ENCODE data around the gene ANXA7. TPM values are rescaled to one million over a fixed set of nuclear protein-coding genes. Genes with fewer than 3 reads are reported as not detected.
"Not testable (repeated sequence)": the region's sequence is repeated elsewhere in the genome, so short reads cannot be mapped to it uniquely, and the experiment has no call there.

ANXA7 gene
- polyA plus RNA-seq, 3 donors = 38.0 to 81.3 (median 63.2) TPM

DNA sequence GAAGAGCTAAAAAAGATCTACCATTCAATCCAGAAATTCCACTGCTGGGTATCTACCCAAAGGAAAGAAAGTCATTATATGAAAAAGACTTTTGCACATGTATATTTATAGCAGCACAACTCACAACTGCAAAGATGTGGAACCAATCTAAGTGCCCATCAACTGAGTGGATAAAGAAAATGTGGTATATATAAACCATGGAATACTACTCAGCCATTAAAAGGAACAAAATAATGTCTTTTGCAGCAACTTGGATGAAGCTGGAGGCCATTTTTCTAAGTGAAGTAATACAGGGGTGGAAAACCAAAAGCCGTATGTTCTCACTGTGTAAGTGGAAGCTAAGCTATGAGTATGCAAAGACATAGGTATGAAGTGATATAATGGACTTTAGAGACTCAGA, 3.0 kb downstream of the ANXA7 start:
- WGBS, 3 donors = 94 to 100% (median 100%) methylated on average over 1 of the region's 1 CpG
- H3K27ac ChIP-seq (ENCODE audit: low read depth, low read length) = no peak overlapping the region

- WGBS, 3 donors = 57 to 69% (median 68%) methylated on average over 4 of the region's 4 CpGs
- no peak overlapping the region for H3K27ac ChIP-seq (ENCODE audit: low read depth, low read length)
These were observed 4.8 kb downstream of the ANXA7 start for GRCh38 chr10:73408978-73409521.

DNA sequence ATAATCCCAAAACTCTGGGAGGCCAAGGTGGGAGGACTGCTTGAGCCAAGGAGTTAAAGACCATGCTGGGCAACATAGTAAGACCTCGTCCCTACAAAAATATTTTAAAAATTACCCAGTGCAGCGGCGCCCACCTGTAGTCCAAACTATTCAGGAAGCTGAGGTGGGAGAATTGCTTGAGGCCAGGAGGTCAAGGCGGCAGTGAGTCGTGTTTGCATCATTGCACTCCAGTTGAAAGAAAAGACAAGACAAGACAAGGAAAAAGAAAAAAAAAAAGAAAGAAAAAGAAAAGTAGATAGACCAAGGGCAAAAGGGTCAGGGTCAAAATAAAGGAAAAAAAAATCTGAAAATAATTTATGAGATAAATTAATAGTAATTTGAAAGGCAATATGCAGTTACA, 5.8 kb downstream of the ANXA7 start:
- 89 to 94% (median 93%) methylated on average over 5 of the region's 5 CpGs for WGBS, 3 donors
- H3K27ac ChIP-seq (ENCODE audit: low read depth, low read length) = no peak overlapping the region

DNA sequence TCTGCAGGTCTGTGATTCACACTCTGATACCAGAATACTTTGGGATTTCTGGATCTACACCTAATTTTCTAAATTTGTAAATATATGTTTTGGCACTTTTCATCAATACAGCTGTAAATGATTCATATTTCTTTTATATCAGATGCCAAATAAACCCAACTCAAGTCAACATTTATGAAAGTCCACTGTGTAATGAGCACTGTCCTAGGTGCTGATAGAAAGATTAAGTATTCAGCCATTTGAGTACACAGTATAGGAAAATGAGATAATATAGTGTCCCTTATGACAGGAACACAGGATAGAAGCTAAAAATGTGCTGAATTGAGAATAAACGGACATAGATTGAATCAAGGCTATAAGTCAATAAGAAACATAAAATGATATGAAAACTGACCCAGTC, 6.4 kb downstream of the ANXA7 start:
- H3K27ac ChIP-seq (ENCODE audit: low read depth, low read length) = no peak overlapping the region
- 73 to 88% (median 77%) methylated on average over 1 of the region's 1 CpG for WGBS, 3 donors

DNA sequence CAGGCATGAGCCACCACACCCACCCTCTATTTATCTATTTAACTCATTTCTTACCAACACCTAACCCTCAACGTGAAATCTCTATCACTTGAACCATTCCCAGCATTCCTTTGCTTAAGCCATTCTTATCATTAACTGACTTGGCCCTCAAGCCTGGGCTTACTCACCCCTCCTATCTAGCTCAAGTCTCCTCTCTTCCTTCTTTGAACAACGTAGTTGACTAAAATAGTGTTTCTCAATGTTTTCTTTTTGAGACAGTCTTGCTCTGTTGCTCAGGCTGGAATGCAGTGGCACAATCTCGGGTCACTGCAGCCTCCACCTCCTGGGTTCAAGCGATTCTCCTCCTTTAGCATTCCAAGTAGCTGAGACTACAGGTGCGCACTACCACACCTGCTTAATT, 7.0 kb downstream of the ANXA7 start:
- WGBS, 3 donors = 77 to 86% (median 83%) methylated on average over 5 of the region's 5 CpGs
- no peak overlapping the region for H3K27ac ChIP-seq (ENCODE audit: low read depth, low read length)

DNA sequence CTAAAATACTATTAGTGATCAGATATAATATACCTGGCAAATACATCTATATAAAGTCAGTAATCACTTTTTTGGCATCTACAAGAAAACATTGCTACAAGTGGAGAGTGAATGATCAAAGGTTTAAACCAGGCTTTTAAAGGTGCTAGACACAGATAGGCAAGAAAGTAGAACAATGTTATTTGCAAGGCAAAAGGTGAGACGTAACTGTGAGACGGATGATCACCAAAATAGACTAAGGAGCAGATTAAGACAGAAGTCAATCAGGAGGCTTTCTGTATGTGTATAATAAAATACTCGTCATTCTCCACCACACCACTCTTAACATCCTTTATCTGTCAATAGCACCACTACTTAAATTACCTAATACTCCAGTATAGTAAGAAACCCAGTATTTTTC, 8.3 kb downstream of the ANXA7 start:
- H3K27ac ChIP-seq (ENCODE audit: low read depth, low read length) = no peak overlapping the region
- 88 to 96% (median 96%) methylated on average over 3 of the region's 3 CpGs for WGBS, 3 donors

DNA sequence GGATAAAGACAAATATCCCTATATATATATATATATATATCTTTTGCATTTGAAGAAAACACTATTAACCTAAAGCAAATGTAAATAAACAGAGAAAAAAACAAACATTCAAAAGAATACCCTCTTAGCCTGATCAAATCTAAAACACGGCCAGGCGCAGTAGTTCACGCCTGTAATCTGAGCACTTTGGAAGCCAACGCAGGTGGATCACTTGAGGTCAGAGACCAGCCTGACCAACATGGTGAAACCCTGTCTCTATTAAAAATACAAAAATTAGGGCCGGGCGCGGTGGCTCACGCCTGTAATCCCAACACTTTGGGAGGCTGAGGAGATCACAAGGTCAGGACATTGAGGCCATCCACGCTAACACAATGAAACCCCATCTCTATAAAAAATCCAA, 9.2 kb downstream of the ANXA7 start:
- no peak overlapping the region for H3K27ac ChIP-seq (ENCODE audit: low read depth, low read length)
- WGBS, 3 donors = 87 to 96% (median 92%) methylated on average over 9 of the region's 9 CpGs

GRCh38 chr10:73401636-73402035, 12.2 kb downstream of the ANXA7 start:
- WGBS, 3 donors = 95 to 97% (median 95%) methylated on average over 6 of the region's 6 CpGs

GRCh38 chr10:73399063-73399462, 14.8 kb downstream of the ANXA7 start:
- 71 to 77% (median 73%) methylated on average over 4 of the region's 4 CpGs for WGBS, 3 donors

More at GRCh38 chr10:73401636-73402035, 12.2 kb downstream of the ANXA7 start:
- H3K27ac ChIP-seq (ENCODE audit: low read depth, low read length) = no peak overlapping the region

GRCh38 chr10:73398024-73398423, 15.8 kb downstream of the ANXA7 start:
- 95 to 96% (median 96%) methylated on average over 6 of the region's 6 CpGs for WGBS, 3 donors
- H3K27ac ChIP-seq (ENCODE audit: low read depth, low read length) = no peak overlapping the region

More at GRCh38 chr10:73399063-73399462, 14.8 kb downstream of the ANXA7 start:
- no peak overlapping the region for H3K27ac ChIP-seq (ENCODE audit: low read depth, low read length)

DNA sequence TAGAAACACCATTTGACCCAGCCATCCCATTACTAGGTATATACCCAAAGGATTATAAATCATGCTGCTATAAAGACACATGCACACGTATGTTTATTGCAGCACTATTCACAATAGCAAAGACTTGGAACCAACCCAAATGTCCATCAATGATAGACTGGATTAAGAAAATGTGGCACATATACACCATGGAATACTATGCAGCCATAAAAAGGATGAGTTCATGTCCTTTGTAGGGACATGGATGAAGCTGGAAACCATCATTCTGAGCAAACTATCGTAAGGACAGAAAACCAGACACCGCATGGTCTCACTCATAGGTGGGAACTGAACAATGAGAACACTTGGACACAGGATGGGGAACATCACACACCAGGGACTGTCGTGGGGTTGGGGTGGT, 19.5 kb downstream of the ANXA7 start:
- 95 to 100% (median 98%) methylated on average over 3 of the region's 4 CpGs for WGBS, 3 donors
- not testable (repeated sequence) for H3K27ac ChIP-seq (ENCODE audit: low read depth, low read length)

- H3K27ac ChIP-seq (ENCODE audit: low read depth, low read length) = no peak overlapping the region
- 88 to 95% (median 93%) methylated on average over 4 of the region's 4 CpGs for WGBS, 3 donors
These were observed 25.6 kb downstream of the ANXA7 start for GRCh38 chr10:73388228-73388627.

DNA sequence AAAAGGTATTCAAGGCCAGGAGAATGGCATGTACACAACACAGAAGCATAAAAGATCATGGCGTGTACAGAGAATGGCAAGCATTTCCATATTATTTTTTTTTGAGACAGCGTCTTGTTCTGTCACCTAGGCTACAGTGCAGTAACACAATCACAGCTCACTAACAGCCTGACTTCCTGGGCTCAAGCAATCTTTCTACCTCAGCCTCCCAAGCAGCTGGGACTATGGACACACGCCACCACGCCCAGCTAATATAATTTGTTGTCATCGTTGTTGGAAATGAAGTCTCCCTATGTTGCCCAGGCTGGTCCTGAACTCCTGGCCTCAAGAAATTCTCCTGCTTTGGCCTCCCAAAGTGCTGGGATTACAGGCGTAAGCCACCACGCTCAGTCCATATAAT, 27.3 kb downstream of the ANXA7 start:
- 96 to 97% (median 97%) methylated on average over 7 of the region's 7 CpGs for WGBS, 3 donors
- no peak overlapping the region for H3K27ac ChIP-seq (ENCODE audit: low read depth, low read length)

DNA sequence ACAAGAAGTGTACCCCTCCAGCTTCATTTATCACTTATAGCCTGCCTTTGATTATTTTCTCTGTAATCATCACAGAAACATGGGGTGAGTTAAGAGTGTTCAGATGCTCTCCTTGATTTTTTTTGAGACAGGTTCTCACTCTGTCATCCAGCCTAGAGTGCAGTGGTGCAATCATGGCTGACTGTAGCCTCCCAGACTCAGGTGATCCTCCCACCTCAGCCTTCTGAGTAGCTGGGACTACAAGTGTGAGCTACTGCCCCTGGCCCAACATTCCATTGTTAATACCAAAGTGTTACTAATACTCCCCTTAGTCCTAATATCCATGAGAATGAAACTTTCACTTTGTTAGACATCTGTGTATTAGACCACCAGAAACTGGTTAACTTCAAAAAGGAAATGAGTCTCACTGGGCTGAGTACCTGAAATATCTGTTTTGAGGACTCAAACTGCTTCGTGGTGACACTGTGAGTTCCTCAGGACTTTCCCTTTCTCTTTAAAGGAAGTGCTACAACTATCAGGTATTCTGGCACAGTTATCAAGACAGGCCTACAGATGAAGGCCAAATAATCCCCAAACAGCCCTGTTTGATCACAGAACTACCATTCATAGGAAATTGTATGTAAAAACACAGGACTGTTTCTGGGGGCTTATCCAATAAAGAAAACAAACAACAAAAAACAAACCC, 34.7 kb downstream of the ANXA7 start:
- H3K27ac ChIP-seq (ENCODE audit: low read depth, low read length) = no peak overlapping the region
- WGBS, 3 donors = 52 to 92% (median 56%) methylated on average over 1 of the region's 1 CpG

- no peak overlapping the region for H3K27ac ChIP-seq (ENCODE audit: low read depth, low read length)
- 58 to 86% (median 84%) methylated on average over 3 of the region's 3 CpGs for WGBS, 3 donors
These were observed 37.2 kb downstream of the ANXA7 start for GRCh38 chr10:73376679-73377078.

- 95 to 99% (median 98%) methylated on average over 4 of the region's 4 CpGs for WGBS, 3 donors
These were observed 45.6 kb downstream of the ANXA7 start for GRCh38 chr10:73368238-73368637.

DNA sequence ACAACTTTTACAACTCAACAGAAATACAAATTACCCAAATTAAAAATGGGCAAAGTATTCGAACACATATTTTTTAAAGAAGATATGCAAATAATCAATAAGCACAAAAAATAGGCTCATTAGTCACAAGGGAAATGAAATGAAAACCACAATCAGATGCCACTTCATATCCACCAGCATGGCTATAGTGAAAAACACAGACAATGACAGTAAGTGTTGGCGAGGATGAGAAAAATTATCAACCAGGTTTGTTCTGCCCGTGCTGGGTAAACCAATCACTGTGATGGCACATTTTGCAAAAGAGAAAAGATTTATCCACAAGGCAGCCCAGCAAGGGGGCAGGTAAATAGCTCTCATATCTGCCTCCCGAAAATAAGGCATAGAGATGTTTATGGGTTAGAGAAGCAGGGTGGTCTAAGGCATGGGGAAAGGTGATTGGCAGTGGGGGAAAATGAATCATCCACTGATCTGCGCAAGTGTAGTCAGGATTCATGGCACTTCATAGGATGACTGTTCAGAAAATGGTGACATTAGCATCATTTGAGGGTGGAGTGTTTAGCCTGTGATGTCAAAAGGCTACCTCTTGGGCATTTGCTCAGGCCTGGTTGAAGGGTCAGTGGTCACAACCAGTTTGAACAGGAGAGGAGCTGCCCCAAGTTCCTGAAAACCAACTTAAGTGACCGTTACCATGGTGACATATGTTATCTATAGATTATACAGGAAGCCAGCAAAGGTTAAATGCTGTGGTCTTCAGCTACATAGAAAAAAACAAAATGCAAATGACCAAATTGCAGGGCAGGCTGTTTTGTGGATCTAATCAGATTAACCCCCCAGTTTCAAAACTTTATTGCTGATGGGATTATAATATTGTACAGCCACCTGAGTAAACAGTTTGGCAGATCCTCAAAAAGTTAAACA, 47.2 kb downstream of the ANXA7 start:
- H3K27ac ChIP-seq (ENCODE audit: low read depth, low read length) = no peak overlapping the region
- 90 to 95% (median 94%) methylated on average over 6 of the region's 6 CpGs for WGBS, 3 donors

More at GRCh38 chr10:73368238-73368637, 45.6 kb downstream of the ANXA7 start:
- H3K27ac ChIP-seq (ENCODE audit: low read depth, low read length) = no peak overlapping the region

DNA sequence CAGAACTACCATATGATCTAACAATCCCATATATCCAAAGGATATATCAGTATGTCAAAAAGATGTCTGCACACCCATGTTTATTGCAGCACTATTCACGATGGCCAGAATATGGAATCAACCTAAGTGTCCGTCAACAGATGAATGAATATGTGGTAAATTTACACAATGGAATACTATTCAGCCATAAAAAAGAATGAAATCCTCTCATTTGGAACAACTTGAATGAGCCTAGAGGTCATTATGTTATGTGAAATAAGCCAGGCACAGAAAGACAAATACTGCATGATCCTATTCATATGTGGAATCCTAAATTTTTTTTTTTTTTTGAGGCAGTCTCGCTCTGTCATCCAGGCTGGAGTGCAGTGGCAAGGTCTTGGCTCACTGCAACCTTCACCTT, 48.9 kb downstream of the ANXA7 start:
- no peak overlapping the region for H3K27ac ChIP-seq (ENCODE audit: low read depth, low read length)
- WGBS, 3 donors = 89 to 100% (median 96%) methylated on average over 3 of the region's 3 CpGs

DNA sequence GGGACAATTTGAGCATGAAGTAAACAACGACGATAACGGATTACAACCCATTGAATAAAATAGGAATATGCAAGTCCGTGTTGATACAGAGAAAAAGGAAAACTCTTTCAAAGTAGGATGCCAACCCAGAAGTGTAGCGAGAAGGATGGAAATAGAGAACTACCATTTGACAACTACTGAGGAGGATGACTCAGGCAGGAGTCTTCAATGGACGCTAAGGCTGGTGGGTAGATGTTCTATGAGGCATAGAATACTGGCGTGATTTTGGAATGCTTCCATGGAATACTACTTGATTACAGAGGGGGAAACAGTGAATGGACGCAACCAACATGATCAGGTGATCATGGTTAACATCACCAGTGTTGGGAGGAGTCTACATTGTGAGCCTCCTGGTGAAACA, 54.4 kb downstream of the ANXA7 start:
- H3K27ac ChIP-seq (ENCODE audit: low read depth, low read length) = no peak overlapping the region
- 76 to 83% (median 78%) methylated on average over 8 of the region's 8 CpGs for WGBS, 3 donors
